GM21390 (cell line): Measurements from ENCODE around the gene KCNV2.
"Not testable (repeated sequence)": the region's sequence is repeated elsewhere in the genome, so short reads cannot be mapped to it uniquely, and the experiment has no call there.

Source experiments
- ATAC-seq: cut with Tn5 transposase; IDR thresholded peaks from one replicate; pipeline ENCODE4 v1.9.1; 2021; ENCODE audit not compliant: unreplicated experiment

KCNV2 gene

DNA sequence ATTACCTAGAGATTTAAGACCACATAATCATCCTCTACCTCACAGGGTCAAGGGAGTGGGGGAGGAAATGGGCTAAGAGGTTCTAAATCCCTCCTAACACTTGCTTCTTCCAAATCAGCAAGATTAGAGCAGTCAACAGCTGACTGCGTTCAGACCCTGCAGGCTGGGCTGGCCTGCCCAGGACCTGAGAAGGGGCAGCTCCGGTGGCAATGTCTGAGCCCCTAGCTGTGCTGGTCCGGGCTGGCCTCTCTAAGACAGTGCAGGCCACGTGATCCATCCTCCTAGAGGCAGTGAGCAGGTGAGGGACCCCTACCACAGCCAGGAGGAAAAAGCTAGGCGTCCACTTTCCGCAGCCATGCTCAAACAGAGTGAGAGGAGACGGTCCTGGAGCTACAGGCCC, at the start of gene KCNV2:
Gene KCNV2, plus strand, starts transcription at position 126 of the 400 bp plus-strand sequence. Its CDS starts 230 bp downstream, at position 356.
- ATAC-seq, result no peak

DNA sequence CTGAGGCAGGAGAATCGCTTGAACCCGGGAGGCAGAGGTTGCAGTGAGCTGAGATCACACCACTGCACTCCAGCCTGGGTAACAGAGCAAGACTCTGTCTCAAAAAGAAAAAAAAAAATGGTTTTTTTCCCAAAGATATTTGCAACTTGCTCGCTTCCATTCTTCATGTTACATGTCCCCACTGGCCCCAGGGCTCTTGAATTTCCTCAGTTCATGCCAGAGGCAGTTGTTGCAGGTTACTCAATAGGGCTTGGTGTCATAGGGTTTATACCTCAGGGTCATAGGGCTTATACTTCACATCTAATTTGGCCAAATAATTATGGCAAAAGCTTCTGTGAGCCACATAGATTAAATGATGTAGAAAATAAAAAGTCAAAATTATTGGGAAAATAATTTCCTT, 44.1 kb upstream of the KCNV2 start:
- ATAC-seq, result no peak

DNA sequence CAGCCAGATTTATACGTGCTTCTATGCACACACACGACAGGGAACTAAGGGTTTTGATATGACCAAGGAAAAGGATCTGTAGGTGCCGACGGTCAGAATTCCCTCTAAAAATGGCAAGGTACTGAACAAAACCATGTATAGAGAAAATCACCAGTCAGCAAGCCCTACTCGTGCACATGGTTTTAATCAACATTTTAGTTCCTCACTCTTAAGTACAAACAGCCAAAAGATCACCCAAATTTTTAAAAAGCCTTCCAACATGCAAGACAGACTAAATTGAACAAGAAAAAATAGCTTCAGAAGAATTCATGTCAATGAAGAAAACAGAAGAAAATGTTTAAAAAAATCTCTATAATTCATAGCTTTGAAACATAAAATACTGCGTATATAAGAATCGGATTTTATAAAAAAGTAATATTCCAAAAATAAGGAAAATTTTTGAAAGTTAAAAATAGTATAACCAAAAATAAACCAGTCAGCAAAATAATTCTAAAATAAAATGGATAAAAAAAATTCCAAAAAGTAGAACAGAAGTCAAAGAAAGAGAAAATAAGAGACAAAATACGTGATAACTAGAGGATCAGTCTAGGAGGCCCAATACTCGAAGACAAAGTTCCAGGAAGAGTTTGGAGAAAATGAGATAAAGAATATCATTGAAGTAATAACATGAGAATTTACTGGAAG, 43.0 kb upstream of the KCNV2 start:
- ATAC-seq, result no peak

DNA sequence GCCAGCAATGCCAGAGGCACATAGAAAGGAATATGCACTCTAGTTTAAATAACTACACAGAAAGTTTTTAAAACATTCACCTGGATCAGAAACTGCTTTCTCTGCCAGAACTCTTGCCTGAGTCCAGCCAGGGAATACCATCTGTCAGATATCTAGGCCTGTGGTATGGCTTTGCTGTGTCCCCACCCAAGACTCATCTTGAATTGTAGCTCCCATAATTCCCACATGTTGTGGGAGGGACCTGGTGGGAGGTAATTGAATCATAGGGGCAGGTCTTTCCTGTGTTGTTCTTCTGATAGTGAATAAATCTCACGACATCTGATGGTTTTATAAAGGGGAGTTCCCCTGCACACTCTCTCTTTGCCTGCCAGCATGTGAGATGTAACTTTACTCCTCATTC, 41.5 kb upstream of the KCNV2 start:
- no peak for ATAC-seq

DNA sequence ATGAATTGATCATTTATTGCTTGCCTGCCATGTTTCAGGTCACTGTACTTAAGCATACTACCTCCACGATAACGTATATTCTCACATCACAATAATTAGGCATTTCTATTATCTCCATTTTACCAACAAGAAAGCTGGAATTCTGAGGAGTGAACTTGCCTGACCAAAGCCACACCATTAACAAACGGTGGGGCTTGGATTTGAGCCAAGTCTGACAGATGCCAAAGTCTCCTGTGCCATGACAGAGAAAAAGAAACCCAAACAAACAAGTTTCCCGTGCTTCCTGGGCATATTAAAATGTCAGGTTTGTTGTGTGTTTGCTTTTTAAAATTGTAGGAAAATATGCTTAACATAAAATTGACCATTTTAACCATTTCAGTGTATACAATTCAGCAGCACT, 40.8 kb upstream of the KCNV2 start:
- no peak for ATAC-seq

DNA sequence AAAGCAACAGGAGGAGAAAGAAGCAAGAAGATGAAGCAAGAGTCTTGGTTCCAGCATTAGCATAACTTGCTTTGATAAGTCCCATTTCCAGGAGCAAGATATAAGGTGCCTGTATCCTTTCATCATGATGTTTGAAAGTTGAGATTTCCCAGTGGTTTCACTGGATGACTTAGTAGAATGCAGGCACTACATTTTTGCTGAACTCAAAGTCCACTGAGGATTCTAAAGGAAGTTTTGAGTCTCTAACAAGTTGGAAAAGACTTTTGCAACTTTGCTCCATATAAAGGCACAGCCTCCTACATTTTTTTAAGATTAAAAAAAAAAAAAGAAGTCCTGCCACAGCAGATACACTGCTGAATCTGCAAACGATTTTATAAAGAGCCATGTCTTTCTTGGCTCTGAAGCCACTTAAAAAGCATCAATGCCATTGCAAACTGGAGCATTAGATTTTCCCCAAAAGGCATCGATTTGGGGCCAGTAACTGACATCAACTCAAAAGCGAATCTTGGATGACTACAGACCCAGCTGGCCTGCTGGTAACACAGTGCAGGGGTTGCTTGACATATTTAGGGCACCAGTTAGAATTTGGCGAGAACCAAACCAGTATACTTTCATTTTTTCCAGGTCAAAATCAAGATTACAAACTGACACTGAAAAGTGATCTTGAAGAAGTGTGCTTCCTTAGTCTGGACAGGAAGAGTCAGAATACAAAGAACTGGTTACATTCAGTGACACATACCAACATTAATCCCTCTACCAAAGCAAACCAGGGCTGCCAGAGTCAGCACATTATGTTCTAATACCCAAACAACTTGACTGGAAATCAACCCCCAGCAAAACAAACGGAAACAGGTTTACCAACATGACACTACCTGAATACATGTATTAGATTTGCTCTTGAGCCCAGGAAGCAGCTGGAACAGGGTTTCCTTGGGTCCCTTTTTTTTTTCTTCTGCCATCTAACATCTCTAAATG, 39.1 kb upstream of the KCNV2 start:
- no peak for ATAC-seq

DNA sequence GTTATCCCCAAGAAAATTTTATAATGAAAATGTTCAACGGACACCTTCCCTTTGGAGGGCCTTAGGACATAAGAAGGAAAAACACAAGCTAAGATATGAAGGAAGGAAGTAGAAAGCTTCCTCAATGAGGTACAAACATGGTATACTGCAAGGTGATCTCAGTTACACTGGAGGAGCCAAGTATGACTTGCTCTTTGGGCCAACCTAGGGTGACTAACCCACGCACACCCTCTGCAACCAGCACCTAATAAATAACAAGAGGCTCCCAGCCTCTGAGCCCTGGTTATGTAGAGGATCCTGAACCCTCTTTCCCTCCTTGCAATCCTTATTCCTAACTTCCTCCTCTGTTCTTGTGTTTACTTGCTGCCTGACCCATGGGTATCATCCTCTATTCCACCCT, 38.3 kb upstream of the KCNV2 start:
- ATAC-seq, result no peak

DNA sequence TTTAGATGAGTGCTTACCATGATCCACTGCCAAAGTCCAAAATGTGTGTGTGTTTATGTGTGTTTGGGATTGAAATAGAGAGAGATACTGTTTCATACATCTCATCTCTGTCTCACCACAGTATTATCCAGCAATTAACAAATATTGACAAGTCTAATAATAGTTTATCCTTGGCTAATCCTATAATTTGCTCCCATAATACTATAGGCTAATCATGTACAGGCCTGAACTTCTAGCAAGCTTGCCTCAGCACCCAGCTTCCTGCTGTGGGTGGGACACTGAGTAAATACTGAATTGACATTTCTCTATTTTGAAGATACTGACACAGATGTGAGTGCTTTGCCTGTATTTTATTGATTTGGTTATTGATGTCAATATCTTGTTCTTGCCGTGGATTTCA, 35.3 kb upstream of the KCNV2 start:
- ATAC-seq, result no peak

DNA sequence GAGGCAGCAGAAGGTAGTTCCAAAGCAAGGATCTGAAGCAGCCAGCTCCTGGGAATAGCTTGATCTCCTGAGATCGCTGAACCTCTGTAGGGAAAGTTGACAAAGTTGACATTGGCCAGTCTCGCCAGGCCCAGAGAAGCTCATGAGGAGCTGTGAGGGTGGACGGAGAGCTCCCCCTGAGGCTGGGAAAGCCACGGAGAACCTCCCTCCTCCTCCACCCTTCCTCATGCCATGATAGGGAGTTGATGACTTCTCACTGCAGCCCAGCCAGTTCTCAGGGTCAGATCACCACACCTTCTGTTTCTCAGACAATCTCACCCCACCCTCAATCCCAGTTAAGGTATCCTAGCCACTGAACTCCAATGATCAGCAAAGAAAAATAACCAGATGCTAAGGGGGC, 30.4 kb upstream of the KCNV2 start:
- no peak for ATAC-seq

DNA sequence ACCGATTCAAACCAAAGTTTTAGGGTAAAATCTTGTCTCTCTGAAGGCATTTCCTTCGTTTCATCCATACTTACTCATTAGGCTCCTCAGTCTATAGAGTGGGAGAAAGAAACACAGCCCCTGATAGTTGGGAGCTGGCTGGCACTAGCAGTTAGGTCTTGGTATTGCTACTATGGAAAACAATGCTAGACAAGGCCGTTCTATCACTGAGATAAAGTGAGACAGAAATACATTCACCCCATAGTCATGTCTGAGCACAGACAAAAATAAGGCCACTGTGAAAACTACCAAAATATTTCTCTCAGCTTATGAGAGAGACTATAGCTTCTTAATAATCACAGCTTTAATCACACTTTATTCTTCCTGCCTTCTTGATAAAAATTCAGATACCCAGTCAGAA, 28.7 kb upstream of the KCNV2 start:
- no peak for ATAC-seq

DNA sequence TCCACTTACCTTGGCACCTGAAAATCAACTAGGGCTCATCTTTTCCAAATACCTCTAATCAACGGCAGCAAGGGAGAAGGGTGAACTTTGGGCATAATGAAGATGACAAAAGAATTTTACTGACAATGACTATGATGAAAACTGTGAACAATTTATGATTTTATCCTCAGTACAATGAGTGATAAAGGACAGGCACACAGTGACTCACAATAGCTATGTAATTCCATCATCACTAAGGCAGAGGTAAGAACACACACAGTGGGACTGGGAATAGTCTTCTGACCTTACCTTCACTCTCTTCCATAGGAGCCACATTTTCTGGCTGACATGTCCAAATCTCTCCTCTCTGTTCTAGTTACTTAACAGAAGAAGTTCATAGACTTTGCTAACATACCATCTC, 26.1 kb upstream of the KCNV2 start:
- ATAC-seq, result no peak

DNA sequence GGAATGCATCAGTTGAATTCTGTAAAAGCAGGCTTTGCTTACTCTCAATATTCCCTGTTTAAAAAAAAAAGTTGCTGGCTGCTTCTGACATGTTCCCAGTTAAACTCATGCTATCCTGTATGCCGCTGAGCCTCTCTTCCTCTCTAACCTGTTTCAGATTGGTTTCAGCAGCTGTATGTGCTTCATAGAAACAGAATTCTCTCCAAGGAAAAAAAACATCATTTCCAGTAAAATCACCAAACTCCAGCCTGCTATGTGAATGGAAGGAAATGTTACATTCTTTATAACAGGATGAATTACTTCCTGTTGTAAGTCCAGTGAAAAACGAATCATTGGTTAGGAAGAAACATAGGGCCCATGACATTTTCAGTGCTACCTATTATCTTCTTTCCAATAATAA, 25.7 kb upstream of the KCNV2 start:
- ATAC-seq, result no peak

DNA sequence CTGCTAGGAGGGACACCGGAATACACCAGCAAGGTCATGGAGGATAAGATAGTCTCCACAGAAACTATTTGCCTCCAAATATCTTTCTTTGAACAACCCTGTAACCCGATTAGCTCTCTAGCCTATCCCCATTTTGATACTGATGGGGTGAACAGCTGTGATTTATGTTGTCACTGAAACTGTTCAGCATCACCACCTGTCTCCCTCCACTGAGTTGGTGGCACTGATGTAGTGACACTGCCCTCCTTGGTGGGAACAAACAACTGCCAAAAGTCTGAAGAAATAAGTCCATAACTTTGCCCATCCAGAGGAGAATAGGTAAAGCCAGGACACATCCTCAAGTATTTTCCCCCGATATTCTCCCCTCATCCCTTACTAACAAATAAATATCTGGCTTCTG, 24.3 kb upstream of the KCNV2 start:
- ATAC-seq, result no peak

DNA sequence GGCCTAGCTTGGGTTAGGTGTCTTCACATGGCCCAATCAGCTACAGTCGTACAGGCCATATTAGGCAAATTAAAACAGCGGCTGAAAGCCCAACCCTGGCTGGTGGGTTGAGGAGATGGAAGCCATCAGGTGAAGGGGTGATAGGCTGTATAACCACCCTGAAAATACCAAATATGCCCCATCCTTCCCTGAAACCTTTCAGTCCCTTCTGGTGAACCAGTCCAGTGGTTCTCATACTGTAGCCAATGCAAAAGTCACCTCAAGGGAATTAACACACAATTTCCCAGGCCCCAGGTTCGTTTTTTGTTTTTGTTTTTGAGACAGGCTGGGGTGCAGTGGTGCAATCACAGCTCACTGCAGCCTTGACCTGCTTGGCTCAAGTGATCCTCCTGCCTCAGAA, 19.8 kb upstream of the KCNV2 start:
- ATAC-seq, result peak; percentile 98

DNA sequence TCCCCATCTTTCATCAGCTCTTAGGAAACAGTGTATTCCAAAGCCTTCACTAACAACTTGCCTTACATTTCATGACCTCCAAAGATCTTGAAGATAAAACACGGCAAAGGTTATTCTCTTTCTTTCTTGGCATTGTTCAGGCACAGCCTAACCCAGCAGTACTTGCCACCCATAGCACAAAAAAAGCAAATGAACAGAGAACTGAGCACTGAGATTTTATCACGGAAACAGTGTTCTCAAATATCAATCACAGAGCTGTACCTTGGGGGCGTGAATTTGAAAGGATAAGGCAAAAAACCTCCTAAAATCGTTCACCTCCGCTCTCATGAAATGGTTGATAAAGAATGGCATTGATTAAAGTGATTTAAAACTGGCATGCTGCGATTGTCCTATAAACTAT, 16.9 kb upstream of the KCNV2 start:
- no peak for ATAC-seq

DNA sequence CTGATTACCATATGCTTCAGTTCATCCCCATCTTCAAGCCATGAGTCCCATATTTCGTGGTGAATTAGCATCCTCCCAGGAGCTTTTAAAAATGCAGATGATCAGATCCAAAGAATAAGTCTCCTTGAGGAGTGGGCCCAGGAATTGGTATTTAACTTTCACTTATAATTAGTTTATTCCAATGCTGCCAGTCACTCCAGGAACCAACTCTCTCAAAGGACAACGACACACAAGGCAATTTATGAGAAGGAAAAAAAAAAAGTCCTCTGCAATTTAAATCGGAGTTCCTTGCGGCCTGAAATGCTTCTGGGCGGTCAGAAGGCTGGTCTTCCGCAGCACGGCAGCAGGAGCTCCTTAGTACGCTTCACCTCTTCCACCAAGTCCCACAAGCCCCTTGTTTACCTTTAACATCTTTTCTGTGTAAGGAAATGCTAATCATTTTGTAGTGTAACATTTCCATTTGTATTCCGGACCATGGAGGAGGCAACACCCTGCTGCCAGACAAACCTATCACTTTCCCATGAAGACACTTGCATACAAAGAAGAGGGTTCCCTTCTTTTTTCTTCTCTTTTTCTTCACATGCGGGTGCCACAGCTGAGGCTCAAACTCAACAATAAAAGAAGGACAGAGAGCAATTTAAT, 16.3 kb upstream of the KCNV2 start:
- ATAC-seq, result no peak

DNA sequence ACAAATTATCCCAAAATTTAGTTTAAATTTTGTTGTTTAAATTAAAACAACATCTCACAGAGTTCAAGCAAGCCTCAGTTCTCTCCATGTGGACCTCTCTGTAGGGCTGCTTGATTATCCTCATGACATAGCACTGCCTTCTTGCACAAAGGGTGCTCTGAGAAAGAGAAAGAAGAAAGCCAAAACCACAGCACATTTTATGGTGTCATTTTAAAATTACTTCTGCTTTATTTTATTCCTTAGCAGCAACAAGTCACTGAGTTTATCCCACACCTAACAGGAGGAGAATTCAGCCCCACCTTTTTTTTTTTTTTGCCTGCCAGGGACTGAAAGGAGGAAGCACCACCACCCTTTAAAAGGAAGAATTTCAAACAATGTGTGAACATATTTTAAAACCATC, 12.8 kb upstream of the KCNV2 start:
- ATAC-seq, result no peak

DNA sequence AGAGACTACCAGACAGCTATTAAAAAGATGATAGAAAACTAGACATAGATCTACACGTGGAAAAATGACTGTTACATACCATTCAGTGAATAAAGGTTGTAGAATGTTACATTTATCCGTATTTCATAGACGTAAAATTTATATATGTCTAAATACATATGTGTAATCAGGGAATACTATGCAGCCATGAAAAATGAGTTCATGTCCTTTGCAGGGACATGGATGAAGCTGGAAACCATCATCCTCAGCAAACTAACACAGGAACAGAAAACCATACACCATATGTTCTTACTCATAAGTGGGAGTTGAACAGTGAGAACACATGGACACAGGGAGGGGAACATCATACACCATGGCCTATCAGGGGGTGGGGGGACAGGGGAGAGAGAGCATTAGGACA, 10.1 kb upstream of the KCNV2 start:
- not testable (repeated sequence) for ATAC-seq

DNA sequence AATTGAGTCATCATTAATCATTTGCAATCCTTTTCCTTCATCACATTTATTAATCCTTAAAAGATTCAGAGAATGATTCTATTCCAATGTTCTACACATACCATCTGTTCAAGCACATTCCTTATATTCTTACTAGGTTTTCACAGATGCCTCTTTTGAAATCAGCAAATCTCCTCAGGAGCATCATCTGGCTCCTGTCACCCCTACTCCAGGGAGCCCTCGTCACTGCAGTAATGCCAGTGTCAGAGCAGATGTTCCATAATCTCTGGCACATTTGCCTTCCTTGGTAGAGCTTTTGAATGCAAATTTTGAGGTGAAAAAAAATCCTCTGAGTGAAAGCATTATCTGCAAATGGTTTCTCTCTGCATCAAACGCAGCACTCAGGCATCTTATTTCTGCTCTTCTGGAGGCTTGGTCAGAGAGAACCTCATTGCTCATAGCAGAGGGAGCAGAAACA, 7.6 kb upstream of the KCNV2 start:
- peak; percentile 64 for ATAC-seq

DNA sequence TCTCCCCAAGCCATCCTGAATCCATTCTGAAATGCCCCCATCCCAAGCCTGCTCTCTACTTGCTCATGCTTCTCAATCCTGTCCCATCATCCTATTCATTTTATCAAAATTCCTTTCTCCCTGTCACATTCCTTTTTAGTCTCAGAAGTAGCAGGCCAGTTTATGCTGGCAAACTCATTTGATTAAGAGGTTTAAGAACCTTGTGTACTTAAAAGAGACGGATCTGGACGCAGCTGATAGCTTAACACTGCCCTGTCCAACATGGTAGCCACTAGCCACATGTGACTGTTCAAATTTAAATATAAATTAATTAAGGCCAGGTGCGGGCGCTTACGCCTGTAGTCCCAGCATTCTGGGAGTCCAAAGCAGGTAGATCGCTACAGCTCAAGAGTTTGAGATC, 5.6 kb upstream of the KCNV2 start:
- no peak for ATAC-seq

DNA sequence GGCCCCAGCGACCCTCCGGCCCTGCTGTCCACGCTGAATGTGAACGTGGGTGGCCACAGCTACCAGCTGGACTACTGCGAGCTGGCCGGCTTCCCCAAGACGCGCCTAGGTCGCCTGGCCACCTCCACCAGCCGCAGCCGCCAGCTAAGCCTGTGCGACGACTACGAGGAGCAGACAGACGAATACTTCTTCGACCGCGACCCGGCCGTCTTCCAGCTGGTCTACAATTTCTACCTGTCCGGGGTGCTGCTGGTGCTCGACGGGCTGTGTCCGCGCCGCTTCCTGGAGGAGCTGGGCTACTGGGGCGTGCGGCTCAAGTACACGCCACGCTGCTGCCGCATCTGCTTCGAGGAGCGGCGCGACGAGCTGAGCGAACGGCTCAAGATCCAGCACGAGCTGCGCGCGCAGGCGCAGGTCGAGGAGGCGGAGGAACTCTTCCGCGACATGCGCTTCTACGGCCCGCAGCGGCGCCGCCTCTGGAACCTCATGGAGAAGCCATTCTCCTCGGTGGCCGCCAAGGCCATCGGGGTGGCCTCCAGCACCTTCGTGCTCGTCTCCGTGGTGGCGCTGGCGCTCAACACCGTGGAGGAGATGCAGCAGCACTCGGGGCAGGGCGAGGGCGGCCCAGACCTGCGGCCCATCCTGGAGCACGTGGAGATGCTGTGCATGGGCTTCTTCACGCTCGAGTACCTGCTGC, 839 bp downstream of the KCNV2 start:
- ATAC-seq, result no peak
